GM12874 (cell line): ENCODE data around the gene TEC.

Experiments used
- CTCF ChIP-seq: IDR thresholded peaks from 2 replicates; pipeline ENCODE4 v1.5.1; 2011; ENCODE audit warnings: low read depth, mild to moderate bottlenecking, control low read depth, low read length, moderate library complexity; ENCODE audit not compliant: insufficient read depth

TEC gene

GRCh38 chr4:48110452-48110978 is 159.1 kb downstream of the TEC start:
- no peak for TF ChIP-seq CTCF

- peak; percentile 53; the same call in 1 of the 2 replicates for TF ChIP-seq CTCF
These were observed 160.0 kb downstream of the TEC start for GRCh38 chr4:48109413-48110263.

GRCh38 chr4:48108309-48109073 is 161.1 kb downstream of the TEC start:
- no peak for TF ChIP-seq CTCF

GRCh38 chr4:48105230-48105629 is 164.4 kb downstream of the TEC start:
- TF ChIP-seq CTCF: no peak

- no peak for TF ChIP-seq CTCF
These were observed 166.0 kb downstream of the TEC start for GRCh38 chr4:48103483-48104139.

- TF ChIP-seq CTCF: no peak
These were observed 167.3 kb downstream of the TEC start for GRCh38 chr4:48102303-48102702.

- no peak for TF ChIP-seq CTCF
These were observed 169.4 kb downstream of the TEC start for GRCh38 chr4:48100256-48100655.
